GM12873 (cell line): Measurements from ENCODE around the gene SPINT1.

ENCODE experiments used
- TF ChIP-seq, protein P1 (sequence below): IDR thresholded peaks from 2 replicates; pipeline ENCODE4 v1.5.1; 2012; ENCODE audit warnings: low read depth, mild to moderate bottlenecking, moderate library complexity, low read length, control low read depth; ENCODE audit not compliant: insufficient read depth; ENCODE audit errors: missing control alignments

The SPINT1 gene

DNA sequence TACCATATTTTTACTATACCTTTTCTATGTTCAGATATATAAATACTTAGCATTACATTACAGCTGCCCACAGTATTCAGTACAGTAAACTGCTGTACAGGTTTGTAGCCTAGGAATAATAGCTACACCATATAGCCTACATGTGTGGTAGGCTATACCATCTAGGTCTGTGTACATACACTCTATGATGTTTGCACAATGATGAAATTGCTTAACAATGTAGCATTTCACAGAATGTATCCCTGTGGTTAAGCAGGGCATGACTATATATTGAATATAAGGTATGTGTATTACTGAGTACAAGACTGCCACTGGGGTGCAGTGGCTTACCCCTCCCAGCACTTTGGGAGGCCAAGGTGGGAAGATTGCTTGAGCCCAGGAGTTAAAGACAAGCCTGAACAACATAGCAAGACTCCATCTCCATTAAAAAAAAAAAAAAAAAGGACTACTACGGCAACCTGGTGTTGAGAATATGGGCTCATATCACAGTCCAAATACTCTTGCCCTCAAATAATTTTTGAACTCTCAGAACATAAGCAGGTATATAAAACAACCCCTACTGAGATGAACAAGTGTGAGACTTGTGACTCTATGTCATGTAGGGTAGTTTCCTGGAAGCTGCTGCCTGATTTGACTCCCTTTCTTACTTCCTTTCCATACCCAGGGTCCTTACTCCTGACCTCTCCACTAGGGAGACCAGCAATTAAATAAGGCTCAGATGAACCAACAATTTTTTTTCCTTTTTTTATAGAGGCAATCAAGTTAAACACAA is 20.1 kb upstream of the SPINT1 start:
- TF ChIP-seq, protein P1, sequence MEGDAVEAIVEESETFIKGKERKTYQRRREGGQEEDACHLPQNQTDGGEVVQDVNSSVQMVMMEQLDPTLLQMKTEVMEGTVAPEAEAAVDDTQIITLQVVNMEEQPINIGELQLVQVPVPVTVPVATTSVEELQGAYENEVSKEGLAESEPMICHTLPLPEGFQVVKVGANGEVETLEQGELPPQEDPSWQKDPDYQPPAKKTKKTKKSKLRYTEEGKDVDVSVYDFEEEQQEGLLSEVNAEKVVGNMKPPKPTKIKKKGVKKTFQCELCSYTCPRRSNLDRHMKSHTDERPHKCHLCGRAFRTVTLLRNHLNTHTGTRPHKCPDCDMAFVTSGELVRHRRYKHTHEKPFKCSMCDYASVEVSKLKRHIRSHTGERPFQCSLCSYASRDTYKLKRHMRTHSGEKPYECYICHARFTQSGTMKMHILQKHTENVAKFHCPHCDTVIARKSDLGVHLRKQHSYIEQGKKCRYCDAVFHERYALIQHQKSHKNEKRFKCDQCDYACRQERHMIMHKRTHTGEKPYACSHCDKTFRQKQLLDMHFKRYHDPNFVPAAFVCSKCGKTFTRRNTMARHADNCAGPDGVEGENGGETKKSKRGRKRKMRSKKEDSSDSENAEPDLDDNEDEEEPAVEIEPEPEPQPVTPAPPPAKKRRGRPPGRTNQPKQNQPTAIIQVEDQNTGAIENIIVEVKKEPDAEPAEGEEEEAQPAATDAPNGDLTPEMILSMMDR, result no peak

DNA sequence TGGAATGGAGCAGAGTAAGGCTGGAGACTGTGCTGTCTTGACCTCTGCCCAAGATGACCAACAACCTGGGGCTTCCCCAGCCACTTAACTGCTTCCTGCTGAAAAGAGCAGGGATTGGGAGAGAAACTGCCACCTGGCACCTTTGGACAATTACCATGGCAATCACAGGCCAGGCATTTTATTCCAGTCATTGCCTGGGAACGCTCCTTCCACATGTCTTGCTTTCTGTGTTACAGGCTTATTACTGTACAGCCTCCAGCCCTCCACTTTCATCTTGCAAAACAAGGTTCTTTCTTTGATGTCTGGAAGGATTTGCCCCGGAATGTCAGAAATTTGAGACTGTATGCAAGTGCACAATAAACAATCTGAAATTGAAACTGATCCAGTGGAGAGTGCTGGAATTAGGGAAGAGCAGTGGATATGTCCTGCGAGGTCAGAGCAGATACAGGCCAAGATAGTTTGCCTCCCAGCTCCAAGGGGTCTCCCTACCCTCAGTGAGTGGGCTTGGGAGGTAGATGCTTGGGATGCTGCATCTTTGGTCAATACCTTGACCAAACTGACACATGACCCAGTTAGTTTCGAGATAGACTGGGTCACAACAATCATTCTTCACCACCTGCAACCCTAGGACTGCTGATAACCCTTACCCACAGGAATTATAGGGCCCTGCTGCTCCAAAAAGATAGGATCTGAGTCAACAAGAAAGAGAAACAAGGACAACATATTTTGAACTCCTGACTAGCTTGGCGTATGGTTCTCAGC is 18.0 kb upstream of the SPINT1 start:
- TF ChIP-seq, protein P1, result no peak

DNA sequence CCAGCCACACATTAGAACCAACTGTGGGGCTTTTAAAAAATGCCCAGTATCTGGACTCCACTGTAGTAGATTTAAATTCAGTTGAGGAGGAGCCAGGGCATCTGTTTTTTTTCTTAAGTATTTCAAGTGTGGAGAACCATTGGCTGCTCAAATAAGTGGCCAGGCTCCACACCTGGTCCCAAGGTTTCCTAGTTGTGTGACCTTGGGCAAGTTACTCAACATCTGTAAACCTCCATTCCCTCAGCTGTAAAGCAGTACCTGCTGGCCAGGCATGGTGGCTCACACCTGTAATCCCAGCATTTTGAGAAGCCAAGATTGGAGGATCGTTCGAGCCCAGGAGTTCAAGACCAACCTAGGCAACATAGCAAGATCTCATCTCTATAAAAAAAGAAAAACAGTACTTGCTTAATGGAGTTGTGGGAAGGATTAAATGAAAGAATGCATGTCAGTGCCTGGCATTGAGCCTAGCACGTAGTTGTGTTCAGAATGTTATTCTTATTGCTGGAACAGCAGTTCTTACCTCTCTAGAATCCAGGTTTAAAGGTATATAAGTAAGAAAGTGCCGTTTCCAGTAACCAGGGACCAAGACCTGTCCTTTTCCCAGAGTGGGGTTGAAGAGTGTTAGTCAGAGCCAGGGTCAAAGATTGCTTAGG is 17.3 kb upstream of the SPINT1 start:
- TF ChIP-seq, protein P1, result no peak

DNA sequence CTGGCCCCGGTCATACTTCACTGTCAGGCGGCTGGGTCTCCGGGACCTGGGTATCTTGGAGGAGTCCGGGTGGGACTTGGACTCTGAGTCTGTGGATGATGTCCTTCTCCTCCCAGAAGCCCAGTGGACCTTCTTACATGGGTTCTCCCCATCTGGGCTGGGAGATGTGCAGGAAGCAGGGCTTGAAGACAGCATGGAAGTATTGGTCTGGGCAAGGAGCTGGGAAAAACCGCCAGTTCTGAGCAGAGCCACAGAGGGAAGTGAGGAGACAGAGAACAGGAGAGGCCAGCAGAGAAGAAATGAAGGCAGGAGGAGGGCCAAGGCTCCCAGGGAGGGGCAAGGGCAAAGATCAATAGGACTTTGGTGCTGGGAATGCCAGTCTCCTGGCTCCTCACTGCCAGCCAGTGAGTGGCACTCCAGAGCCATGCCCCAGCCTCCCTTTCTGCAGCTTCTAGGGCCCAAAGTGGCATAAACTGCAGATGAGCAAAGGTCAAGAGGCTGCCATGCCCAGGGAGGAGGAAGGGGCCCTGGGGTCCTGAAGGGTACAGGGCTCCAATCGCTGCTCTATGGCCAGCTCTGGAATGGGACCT is 15.3 kb upstream of the SPINT1 start, which contains the start of gene PPP1R14D:
Gene PPP1R14D, minus strand, starts transcription at position 262 of the 590 bp plus-strand sequence. Its CDS starts 67 bp downstream, at position 195.
- TF ChIP-seq, protein P1, result no peak

DNA sequence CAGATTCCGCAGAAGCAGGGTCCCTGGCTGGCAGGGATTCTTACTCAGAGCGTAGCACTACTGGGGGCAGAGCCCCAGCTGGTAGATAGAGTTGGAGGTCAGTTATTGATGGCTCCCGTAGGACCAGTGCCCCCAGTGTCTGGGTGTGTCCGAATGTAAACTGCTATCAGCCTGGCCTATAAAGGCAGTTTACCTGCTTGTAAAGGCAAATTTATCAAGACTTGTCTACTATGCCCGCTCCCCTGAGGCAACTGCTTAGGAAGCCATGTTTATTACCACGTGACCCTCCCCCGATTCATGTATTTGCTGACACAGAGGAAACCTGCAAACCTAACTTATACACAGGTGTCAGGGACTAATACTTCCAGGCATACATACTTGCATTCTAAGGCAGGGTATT is 14.7 kb upstream of the SPINT1 start:
- TF ChIP-seq, protein P1, result no peak

DNA sequence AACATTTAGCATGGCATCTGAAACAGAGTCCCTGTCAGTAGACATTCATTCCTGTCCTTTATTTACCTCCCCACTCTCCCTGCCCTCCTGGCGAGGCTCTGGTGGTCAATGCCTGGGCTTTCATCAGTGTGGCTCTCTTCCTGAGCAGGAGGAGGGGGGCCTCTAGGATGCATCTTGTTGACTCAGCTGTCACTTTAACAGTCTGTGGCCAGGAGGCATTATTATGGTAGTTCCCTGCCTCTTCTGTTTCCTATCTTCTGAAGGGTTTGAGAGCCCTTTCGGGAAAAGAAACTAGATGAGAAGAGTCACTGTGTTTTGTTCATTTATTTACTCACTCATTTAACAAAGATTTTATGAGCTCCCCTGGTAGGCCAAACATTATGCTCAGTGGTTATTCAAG is 13.0 kb upstream of the SPINT1 start:
- TF ChIP-seq, protein P1, result no peak
